ENCODE data around the gene CNTN1.

GRCh38 chr12:41089438-41089837 lies 397.2 kb downstream of the CNTN1 start:
- no peak for TF ChIP-seq POLR2AphosphoS5 (IDR thresholded peaks at IDR 0.05)
- no peak for TF ChIP-seq POLR2A (IDR thresholded peaks at IDR 0.05)
- TF ChIP-seq CTCF (IDR thresholded peaks at IDR 0.05): no peak
